ENCODE results near the gene PSMD5. TPM values are rescaled to one million over a fixed set of nuclear protein-coding genes. Genes with fewer than 3 reads are reported as not detected.
A peak's percentile ranks its signal among the peaks of the same experiment; 100 is the strongest.
"Not testable (repeated sequence)": the region's sequence is repeated elsewhere in the genome, so short reads cannot be mapped to it uniquely, and the experiment has no call there.

PSMD5 gene
- total RNA-seq, 1 experiment from 2014 or later: 35.3 TPM

- DNase-seq (ENCODE audit: low read depth): no peak
Observed at GRCh38 chr9:120807607-120808379, 34.9 kb downstream of the PSMD5 start.

- DNase-seq (ENCODE audit: low read depth): not testable (repeated sequence)
Observed at GRCh38 chr9:120804784-120805363, 37.8 kb downstream of the PSMD5 start.

DNA sequence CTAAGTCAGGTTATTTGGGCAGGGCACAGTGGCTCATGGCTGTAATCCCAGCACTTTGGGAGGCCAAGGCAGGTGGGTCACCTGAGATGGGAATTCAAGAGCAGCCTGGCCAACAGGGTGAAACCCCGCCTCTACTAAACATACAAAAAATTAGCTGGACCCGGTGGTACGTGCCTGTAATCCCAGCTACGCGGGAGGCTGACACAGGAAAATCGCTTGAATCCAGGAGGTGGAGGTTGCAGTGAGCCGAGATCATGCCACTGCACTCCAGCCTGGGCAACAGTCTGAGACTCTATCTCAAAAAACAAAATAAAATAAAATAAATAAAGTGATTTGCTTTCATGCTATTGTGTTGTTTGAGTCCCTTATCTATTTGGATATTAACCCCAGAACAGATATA is 41.3 kb downstream of the PSMD5 start:
- DNase-seq (ENCODE audit: low read depth): no peak

DNA sequence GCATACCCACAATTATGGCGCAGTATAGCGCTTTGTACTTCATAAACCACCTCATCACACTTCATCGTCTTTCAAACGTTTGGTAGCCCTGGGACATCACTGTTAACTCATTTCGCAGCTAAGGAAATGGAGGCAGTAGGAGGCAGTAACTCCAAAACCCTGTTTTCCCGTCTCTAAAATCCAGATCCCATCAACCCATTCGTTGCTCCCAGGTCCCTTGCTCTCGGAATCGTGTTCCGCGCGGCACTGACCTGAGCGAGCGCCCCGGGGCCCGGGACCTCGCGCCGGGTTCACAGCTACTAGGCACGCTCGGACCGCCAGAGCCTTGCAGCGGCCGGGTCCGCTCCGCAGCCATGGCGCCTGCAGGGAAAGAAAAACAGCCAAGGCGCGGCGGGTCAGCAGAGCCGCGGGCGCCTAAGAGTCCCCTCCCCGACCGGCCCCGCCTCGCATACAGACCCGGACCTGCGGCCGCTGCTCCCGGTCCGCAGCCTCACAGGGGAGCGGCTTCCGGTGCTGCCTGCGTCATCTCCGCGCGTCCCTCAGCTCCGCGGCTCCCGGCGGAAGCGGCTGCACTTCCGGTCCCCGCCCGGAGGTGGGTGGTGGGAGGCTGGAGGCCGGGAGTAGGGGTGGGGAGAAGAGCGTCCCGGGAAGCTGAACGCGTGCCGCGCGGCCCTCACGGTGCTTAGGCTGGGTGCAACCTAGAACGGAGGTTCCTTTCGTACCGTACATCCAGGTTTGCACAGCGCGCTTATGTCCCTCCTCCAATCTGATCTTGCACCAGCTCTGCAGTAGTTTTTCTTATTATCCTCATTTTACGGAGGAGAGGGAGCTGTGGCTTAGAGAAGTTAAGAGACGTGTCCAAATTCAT is 49.6 kb downstream of the PSMD5 start, which contains the start of gene FBXW2:
Gene FBXW2, minus strand, starts transcription at position 519 of the 868 bp plus-strand sequence. CDS start 5,158 bp downstream, outside the sequence.
- peak; percentile 87 for DNase-seq (ENCODE audit: low read depth)

DNA sequence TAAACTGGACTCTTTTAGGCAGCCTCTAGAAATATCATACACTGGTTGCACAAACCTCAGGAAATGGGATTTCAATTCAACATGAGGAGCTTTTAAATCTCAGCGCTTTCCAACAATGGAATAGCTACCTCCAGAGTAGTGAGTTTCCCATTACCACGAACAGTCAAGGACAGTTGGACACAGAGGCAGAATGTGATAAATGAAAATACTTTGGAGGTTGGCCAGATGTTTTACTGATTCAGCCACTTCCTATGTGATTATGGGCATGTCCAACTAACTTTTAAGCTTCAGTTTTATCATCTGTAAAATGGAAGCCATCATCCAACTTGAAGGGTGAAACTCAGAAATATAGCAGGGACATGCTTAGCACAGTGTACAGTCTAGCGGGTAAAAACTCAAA is 51.6 kb downstream of the PSMD5 start:
- DNase-seq (ENCODE audit: low read depth): peak; percentile 3

DNA sequence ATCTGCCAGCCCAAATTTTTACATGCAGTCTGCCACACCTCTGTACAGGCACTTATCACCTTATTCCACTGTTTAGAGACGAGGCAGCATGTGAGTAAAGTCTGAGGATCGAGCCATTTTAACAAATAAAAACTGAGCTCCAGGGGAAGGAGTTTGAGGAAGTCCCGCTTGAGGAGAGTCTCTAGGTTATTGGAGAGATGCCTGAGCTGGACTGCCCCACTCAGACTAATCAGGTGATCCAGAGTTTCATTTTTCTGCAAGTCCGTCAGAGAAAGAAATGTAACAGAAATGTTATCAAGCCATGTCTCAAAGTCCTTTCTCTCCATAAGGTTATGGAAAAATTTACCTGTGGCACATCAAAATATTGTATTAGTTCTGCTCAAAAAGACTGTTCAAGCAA is 54.8 kb downstream of the PSMD5 start:
- DNase-seq (ENCODE audit: low read depth): no peak

GRCh38 chr9:120783602-120784047 is 59.1 kb downstream of the PSMD5 start:
- DNase-seq (ENCODE audit: low read depth): no peak

DNA sequence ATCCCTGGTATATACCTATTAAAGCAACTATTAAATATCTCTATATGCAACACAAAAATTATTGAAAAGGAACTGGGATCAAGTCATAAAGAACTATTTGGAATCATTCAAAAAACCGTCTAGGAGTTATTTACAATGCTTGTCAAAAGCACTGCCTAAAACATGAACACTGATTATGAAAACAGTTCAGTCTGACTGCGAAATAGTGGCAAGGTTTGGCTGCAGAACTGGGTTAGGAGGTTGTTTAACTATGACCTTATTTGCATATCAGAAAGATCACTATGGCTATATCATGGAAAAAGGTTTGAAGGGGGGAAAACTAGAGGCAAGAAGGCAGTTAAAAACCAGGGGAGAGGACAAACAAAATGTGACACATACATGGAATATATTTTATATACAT is 61.5 kb downstream of the PSMD5 start:
- no peak for DNase-seq (ENCODE audit: low read depth)

DNA sequence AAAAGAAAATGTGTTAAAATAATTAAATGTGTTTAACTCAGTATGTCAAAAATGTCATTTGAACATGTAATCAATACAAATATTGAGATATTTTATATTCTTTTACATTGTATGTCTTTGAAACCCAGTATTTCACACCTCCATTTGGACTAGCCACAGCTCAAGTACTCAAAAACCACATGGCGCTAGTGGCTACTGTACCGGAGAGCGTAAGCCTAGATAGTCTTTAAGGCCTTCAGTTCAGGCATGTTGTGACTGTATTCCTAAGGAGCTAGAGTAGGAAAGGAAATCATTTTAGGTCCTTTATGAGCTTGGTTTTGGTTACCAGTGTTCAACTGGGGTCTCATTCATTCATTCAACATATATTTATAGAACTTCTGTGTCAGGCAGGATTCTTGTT is 62.4 kb downstream of the PSMD5 start:
- DNase-seq (ENCODE audit: low read depth): no peak

DNA sequence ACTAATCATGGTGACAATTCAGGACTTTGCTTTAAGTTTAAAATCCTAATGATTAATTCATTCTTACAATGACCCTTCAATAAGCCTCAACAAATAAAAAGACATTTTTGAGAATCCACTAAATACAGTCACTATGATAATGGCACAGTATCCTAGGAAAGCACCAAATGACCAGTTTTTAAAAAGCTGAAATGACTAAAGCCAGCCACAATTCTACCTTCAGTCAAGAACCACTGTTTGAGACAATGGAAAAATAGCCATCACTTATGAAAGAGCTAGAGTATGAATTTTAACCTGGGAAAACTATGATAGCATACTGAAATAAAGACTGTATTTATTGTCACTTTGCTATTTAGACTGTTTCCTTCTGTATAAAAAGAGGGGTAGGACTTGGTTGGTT is 63.5 kb downstream of the PSMD5 start:
- no peak for DNase-seq (ENCODE audit: low read depth)

DNA sequence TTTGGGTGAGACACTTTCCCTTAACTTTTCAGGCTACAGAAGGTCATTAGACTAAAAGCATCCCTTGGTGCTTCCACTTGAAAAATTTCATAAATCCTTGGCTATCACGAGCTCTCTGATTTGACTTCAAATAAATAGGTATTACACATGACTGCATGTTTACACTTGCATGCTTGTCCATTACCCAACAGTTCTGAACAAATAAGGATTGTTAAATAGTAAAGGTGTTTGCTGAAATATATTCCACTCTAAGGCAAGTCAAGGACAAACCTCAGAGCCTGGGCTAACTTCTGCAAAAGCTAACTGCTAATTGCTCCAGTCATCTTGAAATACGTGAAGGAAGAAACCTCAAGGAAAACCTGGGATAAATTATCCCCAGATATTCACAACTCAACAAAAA is 64.0 kb downstream of the PSMD5 start:
- no peak for DNase-seq (ENCODE audit: low read depth)

GRCh38 chr9:120777229-120777628 is 65.5 kb downstream of the PSMD5 start:
- DNase-seq (ENCODE audit: low read depth): no peak

GRCh38 chr9:120776788-120777187 is 65.9 kb downstream of the PSMD5 start:
- DNase-seq (ENCODE audit: low read depth): no peak

- no peak for DNase-seq (ENCODE audit: low read depth)
Observed at GRCh38 chr9:120775859-120776258, 66.9 kb downstream of the PSMD5 start.

DNA sequence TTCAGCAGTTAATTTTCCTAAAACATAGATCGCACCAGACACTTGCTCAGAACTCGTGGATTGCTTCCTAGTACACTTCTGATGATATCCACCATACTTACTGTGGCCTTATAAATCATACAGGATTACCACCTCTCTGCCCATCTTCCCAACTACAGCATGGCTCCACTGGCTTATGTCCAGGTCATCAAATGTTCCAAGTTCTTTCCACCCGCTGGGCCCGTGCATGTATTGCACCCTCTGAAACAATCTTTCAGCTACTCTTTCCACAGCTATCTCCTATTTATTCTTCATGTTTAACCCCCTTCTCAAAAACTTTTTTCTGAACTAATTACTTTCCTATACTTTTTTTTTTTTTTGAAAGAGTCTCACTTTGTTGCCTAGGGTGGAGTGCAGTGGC is 68.0 kb downstream of the PSMD5 start:
- no peak for DNase-seq (ENCODE audit: low read depth)

- DNase-seq (ENCODE audit: low read depth): no peak
Observed at GRCh38 chr9:120773256-120773655, 69.5 kb downstream of the PSMD5 start.

DNA sequence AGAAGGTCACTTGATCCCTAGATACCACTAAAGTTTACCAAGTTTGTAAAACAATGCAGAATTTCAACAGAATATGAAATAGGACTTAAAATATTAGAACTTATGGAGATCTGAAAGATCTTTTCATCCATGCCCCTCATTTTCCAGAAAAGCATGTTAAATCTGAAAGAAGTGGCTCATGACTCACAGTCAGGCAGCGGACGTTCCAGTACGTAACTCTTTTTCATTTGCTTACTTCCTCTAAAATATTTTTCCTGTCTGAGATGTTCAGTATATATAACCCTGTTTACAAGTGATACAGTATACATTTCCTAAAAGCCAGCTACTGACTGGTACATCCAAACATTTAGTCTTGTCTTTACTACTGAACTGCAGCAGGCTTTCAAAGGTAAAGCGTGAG is 71.8 kb downstream of the PSMD5 start:
- no peak for DNase-seq (ENCODE audit: low read depth)

DNA sequence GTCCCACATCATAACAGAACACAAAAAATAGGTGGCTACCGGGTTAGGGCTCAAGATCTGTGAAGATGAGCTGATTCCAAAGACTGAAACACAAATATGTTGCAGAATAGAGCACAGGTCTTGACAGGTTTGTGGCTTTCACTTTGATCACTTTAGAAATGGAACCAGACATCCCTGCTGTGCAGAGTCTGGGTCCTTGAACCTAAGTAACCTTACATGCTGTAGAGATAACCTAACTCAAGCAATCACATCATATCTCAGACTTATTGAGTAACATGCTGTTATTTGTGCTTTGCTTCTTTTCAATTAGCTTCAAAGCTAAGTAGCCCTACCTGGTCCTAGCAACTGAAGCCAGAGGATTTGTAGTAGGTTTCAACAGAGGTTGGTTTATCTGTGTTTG is 73.8 kb downstream of the PSMD5 start:
- DNase-seq (ENCODE audit: low read depth): no peak

DNA sequence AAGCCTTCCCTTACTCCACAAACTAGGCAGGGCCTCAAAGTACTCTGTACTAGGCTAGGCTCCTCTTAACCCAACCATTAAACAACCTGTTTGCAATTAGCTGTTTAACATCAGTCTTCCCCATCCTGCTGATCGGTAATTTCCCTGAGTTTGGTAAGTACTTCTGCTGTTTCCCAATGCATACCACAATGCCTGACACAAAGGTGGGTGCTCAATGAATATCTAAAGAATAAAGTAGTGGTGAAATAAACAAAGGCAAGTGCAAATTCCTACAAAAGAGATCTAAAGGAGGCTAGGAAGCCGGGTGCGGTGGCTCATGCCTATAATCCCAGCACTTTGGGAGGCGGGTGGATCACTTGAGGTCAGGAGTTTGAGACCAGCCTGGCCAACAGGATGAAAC is 74.5 kb downstream of the PSMD5 start:
- DNase-seq (ENCODE audit: low read depth): no peak

DNA sequence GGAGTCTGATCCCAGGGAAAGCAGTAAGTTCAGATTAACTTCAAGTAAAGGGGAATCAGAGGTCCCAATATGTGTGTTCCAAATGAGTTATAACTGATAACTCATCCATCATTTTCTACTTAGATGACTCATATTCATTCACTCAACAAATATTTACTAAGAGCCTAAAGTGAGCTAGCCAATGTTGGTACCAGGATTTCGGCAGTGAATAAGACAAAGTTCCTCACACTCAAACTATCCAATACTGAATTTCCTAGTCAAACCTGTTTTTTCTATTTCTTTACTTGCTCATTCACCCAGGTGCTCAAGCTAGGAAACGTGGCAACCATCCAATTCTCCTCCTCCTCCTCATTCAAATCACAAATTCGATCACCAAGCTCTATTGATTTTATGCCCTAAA is 75.3 kb downstream of the PSMD5 start:
- DNase-seq (ENCODE audit: low read depth): no peak

All from RPMI7951 (cell line).